Choroid plexus epithelial cell (primary cell): ENCODE data around the gene WFIKKN1.

Source experiments
- DNase-seq: peaks from one replicate; pipeline ENCODE4 v3.0.0-alpha.2; 2010; ENCODE audit warnings: low read depth
- H3K4me3 ChIP-seq: 2 replicates; pipeline ENCODE4 v1.5.1; 2011; ENCODE audit warnings: low read depth, mild to moderate bottlenecking, control low read depth, low read length, moderate library complexity
- TF ChIP-seq, protein P1 (sequence below): conservative IDR thresholded peaks from 2 replicates; pipeline ENCODE4 v1.5.1; 2011; ENCODE audit warnings: low read depth, mild to moderate bottlenecking, control low read depth, inconsistent platforms, low read length, moderate library complexity

The WFIKKN1 gene

DNA sequence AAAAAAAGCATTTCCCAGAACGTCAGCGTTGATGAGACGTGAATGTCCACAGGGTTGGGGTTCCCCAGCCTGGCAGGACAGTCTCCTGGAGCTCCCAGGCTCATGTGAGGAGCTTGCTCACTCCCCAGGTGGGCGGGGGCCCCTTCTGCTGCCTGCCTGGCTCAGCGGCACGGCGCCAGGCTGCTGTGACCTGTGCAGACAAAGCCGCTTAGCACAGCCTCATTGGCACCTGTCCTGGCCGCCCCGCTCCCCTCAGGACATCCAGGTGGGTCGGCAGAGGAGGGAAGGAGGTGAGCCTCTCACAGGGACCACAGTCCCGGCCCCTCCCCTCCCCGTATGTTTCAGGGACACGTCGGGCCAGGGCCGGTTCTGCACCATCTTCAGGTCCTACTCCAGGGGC lies 12.9 kb upstream of the WFIKKN1 start:
- TF ChIP-seq, protein P1, sequence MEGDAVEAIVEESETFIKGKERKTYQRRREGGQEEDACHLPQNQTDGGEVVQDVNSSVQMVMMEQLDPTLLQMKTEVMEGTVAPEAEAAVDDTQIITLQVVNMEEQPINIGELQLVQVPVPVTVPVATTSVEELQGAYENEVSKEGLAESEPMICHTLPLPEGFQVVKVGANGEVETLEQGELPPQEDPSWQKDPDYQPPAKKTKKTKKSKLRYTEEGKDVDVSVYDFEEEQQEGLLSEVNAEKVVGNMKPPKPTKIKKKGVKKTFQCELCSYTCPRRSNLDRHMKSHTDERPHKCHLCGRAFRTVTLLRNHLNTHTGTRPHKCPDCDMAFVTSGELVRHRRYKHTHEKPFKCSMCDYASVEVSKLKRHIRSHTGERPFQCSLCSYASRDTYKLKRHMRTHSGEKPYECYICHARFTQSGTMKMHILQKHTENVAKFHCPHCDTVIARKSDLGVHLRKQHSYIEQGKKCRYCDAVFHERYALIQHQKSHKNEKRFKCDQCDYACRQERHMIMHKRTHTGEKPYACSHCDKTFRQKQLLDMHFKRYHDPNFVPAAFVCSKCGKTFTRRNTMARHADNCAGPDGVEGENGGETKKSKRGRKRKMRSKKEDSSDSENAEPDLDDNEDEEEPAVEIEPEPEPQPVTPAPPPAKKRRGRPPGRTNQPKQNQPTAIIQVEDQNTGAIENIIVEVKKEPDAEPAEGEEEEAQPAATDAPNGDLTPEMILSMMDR: no peak
- DNase-seq: no peak
- H3K4me3 ChIP-seq: no peak overlapping the region

DNA sequence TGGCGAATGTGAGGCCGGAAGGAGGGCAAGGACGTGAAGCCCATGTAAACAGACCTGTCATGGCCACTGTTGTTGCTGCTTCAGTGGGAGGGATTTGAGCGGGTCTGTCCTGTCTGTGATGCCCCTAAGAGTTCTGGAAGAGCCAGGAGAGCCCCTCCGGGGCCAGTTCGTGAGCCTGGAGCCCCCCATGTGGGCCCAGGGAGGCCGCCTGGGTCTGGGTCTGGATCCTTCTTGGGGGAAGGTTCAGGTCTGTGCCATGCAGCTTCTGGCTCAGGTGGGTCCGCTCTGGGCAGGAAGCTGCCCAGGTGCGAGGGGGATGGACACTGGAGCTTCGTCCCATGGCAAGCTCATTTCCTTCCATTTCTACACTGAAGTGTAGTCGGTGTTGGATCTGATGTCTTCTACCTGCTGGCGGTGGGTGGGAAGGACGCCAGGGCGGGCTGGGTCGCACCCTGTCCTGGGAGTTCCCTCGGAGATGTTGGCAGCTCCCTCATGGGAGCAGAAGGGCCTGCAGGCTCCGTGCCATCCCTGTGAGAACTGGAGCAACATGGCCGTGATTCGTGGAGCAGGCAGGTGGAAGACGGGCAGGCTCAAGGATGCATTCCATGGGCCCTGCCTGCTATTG lies 11.2 kb upstream of the WFIKKN1 start:
- no peak for DNase-seq
- no peak overlapping the region for H3K4me3 ChIP-seq
- TF ChIP-seq, protein P1: no peak

DNA sequence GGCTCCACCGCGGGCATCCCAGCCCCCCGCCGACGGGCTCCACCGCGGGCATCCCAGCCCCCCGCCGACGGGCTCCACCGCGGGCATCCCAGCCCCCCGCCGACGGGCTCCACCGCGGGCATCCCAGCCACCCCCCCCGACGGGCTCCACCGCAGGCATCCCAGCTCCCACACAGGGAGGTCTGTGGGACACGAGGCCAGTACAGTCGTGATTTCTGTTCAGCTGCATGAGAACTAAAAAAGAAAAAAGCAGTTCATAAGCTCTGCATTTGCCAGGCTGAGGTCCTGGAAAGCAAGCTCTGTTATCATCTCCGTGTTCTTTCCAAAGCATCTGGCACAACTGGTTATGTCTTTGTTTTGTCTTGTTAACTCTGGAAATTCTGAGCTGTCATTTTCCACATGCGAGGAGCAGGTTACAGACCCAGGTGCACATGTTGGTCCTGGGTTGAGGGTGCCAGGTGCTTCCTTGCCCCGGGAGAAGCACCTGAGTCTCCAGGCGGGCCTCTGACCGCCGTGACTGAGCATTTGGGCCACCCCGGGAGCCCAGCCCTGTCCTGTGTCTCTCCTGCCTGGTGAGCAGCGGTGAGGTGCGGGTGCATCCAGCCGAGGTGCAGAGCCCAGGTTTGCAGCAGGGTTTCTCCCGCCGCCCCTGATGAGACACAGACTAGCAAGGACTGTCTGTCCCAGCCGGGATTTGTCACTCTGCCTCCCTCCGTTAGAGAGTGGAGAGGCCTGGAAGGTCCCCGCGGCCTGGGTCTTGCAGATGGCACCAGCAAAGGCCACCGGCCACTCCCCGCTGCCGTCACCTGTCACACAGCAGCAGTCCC lies 9.9 kb upstream of the WFIKKN1 start:
- DNase-seq: no peak
- H3K4me3 ChIP-seq: no peak overlapping the region
- TF ChIP-seq, protein P1: no peak

DNA sequence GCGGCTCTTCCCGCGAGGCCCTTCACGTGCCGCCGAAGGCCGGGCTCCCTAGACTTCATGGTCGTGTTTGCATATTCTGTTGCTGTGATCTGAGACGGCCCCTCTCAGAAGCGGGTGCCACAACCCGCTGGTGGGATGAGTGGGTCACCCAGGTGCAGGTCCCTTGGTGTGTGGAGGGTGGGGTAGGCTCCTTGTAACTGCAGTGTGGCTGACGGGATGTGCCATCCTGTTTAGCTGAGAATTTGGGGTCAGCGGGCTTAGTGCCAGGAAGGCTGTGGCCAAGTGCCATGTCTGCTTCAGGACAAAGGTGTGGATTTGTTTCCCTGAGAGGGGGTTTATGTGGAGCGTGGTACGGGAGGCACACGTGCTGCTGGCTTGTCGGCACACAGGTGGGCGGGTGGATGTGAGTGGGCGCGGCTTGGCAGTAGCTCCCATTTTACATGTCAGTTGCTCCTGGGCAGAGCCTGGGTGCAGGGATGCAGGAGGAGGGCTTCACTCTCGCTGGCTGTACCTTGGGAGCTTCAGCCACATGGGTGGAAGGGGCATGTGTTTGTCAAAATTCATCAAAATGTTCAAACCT lies 9.2 kb upstream of the WFIKKN1 start:
- TF ChIP-seq, protein P1: no peak
- no peak for DNase-seq
- H3K4me3 ChIP-seq: no peak overlapping the region

DNA sequence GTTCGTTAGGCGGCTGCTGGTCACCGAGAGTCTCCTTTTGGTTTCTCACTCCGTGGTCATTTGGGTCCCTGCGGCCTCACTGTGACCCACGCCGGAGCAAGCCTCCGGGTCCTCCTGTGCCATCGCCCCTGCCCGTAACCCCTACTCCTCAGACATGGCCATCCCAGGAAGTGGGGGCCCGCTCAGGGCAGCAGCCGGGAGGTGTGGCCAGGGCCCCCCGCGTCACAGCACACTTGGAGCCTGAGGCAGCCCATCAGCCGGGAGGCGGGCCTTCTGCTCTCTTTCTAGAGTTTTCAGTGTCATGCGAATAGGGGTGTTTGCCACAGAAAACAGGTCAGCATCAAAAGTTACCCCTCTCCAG lies 7.9 kb upstream of the WFIKKN1 start:
- TF ChIP-seq, protein P1: no peak
- H3K4me3 ChIP-seq: no peak overlapping the region
- DNase-seq: no peak

DNA sequence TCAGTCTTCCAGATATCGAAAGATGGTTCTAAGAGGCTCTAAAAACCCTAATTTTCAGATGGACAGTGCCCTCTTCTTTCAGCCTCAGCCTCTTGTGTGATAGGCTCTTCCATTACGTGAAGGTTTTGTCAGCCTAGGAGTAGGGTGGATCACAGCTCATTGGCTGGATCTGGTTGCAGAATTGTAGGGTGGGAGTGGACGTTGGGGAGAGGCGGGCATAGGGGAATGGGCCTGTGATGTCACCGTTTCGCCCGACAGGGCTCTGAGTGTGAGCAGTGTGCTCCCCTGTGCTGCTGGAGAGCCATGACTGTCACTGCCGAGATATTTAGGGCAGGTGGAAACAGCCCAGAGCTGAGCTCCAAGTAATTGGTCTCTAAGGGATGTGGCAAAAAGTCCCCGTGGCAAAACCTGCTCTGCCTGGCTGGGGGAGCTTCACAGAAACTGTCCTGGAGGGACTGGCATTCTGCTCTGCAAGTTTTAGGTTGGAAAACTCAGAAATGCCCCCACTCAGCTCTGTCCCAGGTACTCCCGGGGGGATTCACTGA lies 6.2 kb upstream of the WFIKKN1 start:
- no peak overlapping the region for H3K4me3 ChIP-seq
- TF ChIP-seq, protein P1: no peak
- DNase-seq: no peak
